Neural cell (in vitro differentiated cells): ENCODE data around the gene DGKD. TPM values are rescaled to one million over a fixed set of nuclear protein-coding genes. Genes with fewer than 3 reads are reported as not detected.

Experiments
- H2AFZ ChIP-seq: fragments of 200-600, 300-800 bp; sonication (generic), shearing (Covaris generic); 2 replicates; pipeline ENCODE4 v1.6.0; 2014; ENCODE audit warnings: low read depth, mild to moderate bottlenecking, antibody characterized with exemption, low read length, moderate library complexity
- H3F3A ChIP-seq: fragments of 200-600 bp; shearing (Covaris generic); 2 replicates; pipeline ENCODE4 v1.6.1; 2016; ENCODE audit warnings: mild to moderate bottlenecking, moderate library complexity, mixed read lengths, antibody characterized with exemption, low read length; ENCODE audit not compliant: insufficient read depth, poor library complexity, severe bottlenecking
- H3K27ac ChIP-seq: fragments of 200-600, 300-800 bp; sonication (generic), shearing (Covaris generic); 2 replicates; pipeline ENCODE4 v1.5.1; 2014; ENCODE audit warnings: mild to moderate bottlenecking, low read length, moderate library complexity
- H3K27me3 ChIP-seq: fragments of 300-800, 200-600 bp; sonication (generic), shearing (Covaris generic); 2 replicates; pipeline ENCODE4 v1.6.0; 2014; ENCODE audit warnings: mild to moderate bottlenecking, low read depth, low read length, moderate library complexity; ENCODE audit not compliant: insufficient read depth
- H3K36me3 ChIP-seq: fragments of 300-800, 200-600 bp; sonication (generic), shearing (Covaris generic); 2 replicates; pipeline ENCODE4 v1.5.1; 2014; ENCODE audit warnings: mild to moderate bottlenecking, antibody characterized with exemption, low read length, moderate library complexity; ENCODE audit not compliant: insufficient read depth
- H3K4me2 ChIP-seq: fragments of 300-800, 200-600 bp; sonication (generic), shearing (Covaris generic); 2 replicates; pipeline ENCODE4 v1.6.0; 2014; ENCODE audit warnings: mild to moderate bottlenecking, low read length
- H3K4me3 ChIP-seq: fragments of 300-800, 200-600 bp; sonication (generic), shearing (Covaris generic); 2 replicates; pipeline ENCODE4 v1.5.1; 2014; ENCODE audit warnings: mild to moderate bottlenecking, low read length, moderate library complexity
- H3K79me2 ChIP-seq: fragments of 200-600 bp; shearing (Covaris generic); replicated peaks from 2 replicates; pipeline ENCODE4 v1.6.0; 2014; ENCODE audit warnings: mild to moderate bottlenecking, low read length, moderate library complexity; ENCODE audit not compliant: insufficient read depth
- H3K9ac ChIP-seq: fragments of 300-800, 200-600 bp; sonication (generic), shearing (Covaris generic); 2 replicates; pipeline ENCODE4 v1.6.1; 2016; ENCODE audit warnings: mild to moderate bottlenecking, low read length, mixed read lengths
- H3K9me2 ChIP-seq: fragments of 200-600 bp; shearing (Covaris generic); 2 replicates; pipeline ENCODE4 v1.6.1; 2016; ENCODE audit warnings: mild to moderate bottlenecking, low read length, mixed read lengths; ENCODE audit not compliant: insufficient read depth
- H3K9me3 ChIP-seq: fragments of 200-600, 300-800 bp; sonication (generic), shearing (Covaris generic); 2 replicates; pipeline ENCODE4 v1.6.1; 2016; ENCODE audit warnings: mild to moderate bottlenecking, mixed run types, low read length, moderate library complexity, mixed read lengths
- H4K20me1 ChIP-seq: fragments of 200-600 bp; shearing (Covaris generic); 2 replicates; pipeline ENCODE4 v1.6.1; 2016; ENCODE audit warnings: mild to moderate bottlenecking, mixed run types; ENCODE audit not compliant: insufficient read depth
- CTCF ChIP-seq: fragments of 450-650 bp; IDR thresholded peaks from 2 replicates; pipeline ENCODE4 v1.5.1; 2014; ENCODE audit warnings: antibody characterized with exemption, mild to moderate bottlenecking, moderate library complexity; ENCODE audit not compliant: poor library complexity, severe bottlenecking
- EP300 ChIP-seq: fragments of 450-650 bp; conservative IDR thresholded peaks from 2 replicates; pipeline ENCODE4 v1.6.1; 2014; ENCODE audit warnings: antibody characterized with exemption, mild to moderate bottlenecking, moderate library complexity; ENCODE audit not compliant: poor library complexity, severe bottlenecking
- EZH2 ChIP-seq: fragments of 200-600, 300-800 bp; shearing (Covaris generic), sonication (generic); IDR thresholded peaks from 2 replicates; pipeline ENCODE4 v1.6.1; 2014; ENCODE audit warnings: antibody characterized with exemption, low read length, borderline replicate concordance, mild to moderate bottlenecking; ENCODE audit not compliant: insufficient read depth, poor library complexity, severe bottlenecking
- MXI1 ChIP-seq: fragments of 450-650 bp; conservative IDR thresholded peaks from 2 replicates; pipeline ENCODE4 v1.6.1; 2014; ENCODE audit warnings: antibody characterized with exemption, mild to moderate bottlenecking; ENCODE audit not compliant: poor library complexity, severe bottlenecking
- POLR2AphosphoS5 ChIP-seq: IDR thresholded peaks from 2 replicates; pipeline ENCODE4 v1.6.1; 2012
- RAD21 ChIP-seq: fragments of 450-650 bp; conservative IDR thresholded peaks from 2 replicates; pipeline ENCODE4 v1.6.1; 2014; ENCODE audit warnings: antibody characterized with exemption, mild to moderate bottlenecking, moderate library complexity
- REST ChIP-seq: IDR thresholded peaks from 2 replicates; pipeline ENCODE4 v1.6.1; 2012; ENCODE audit warnings: borderline replicate concordance
- SMC3 ChIP-seq: fragments of 450-650 bp; conservative IDR thresholded peaks from 2 replicates; pipeline ENCODE4 v1.6.1; 2014; ENCODE audit warnings: antibody characterized with exemption, mild to moderate bottlenecking, moderate library complexity; ENCODE audit not compliant: poor library complexity
- TAF1 ChIP-seq: IDR thresholded peaks from 2 replicates; pipeline ENCODE4 v1.6.1; 2012; ENCODE audit warnings: low read depth
- polyA plus RNA-seq: library from polyadenylated mRNA; depleted of rRNA; stranded (reverse); fragments of >200 nt; gene quantifications from 2 replicates; pipeline ENCODE4 v1.2.3, GENCODE V29; 2014

DGKD gene
- polyA plus RNA-seq, 1 donor from 2014 or later, result 36.4 TPM

- Histone ChIP-seq H3F3A (no peaks in the 10 kb centered on the region), H3K27ac (no peak overlapping the region), H2AFZ (no peak overlapping the region), H3K79me2 (no peaks in the 10 kb centered on the region), H3K9me2 (no peaks in the 10 kb centered on the region), H3K9ac (no peak overlapping the region), H3K27me3 (no peaks in the 10 kb centered on the region), H4K20me1 (no peaks in the 10 kb centered on the region), H3K36me3 (peaks cover 11% of the 10 kb centered on the region), H3K4me2 (no peak overlapping the region), H3K9me3 (no peaks in the 10 kb centered on the region), H3K4me3 (no peak overlapping the region)
- no peak for TF ChIP-seq EZH2
- no peak for TF ChIP-seq SMC3
- no peak for TF ChIP-seq CTCF
- TF ChIP-seq EP300, result no peak
- no peak for TF ChIP-seq REST
- TF ChIP-seq MXI1, result no peak
- TF ChIP-seq TAF1, result no peak
- no peak for TF ChIP-seq POLR2AphosphoS5
- no peak for TF ChIP-seq RAD21
These were observed 135.4 kb downstream of the DGKD start for GRCh38 chr2:233489666-233490065.

- H3K9me3 ChIP-seq, result no peaks in the 10 kb centered on the region
- no peak overlapping the region for H3K4me2 ChIP-seq
- no peaks in the 10 kb centered on the region for H3K79me2 ChIP-seq
- peaks cover 11% of the 10 kb centered on the region for H3K36me3 ChIP-seq
- no peaks in the 10 kb centered on the region for H4K20me1 ChIP-seq
- H3F3A ChIP-seq, result no peaks in the 10 kb centered on the region
- H3K4me3 ChIP-seq, result no peak overlapping the region
- H3K9me2 ChIP-seq, result no peaks in the 10 kb centered on the region
- no peaks in the 10 kb centered on the region for H3K27me3 ChIP-seq
- no peak overlapping the region for H3K9ac ChIP-seq
- TF ChIP-seq RAD21, result no peak
- TF ChIP-seq CTCF, result no peak
- TF ChIP-seq EP300, result no peak
- no peak for TF ChIP-seq SMC3
- no peak for TF ChIP-seq REST
- no peak for TF ChIP-seq EZH2
- TF ChIP-seq MXI1, result no peak
- no peak for TF ChIP-seq TAF1
- TF ChIP-seq POLR2AphosphoS5, result no peak
- no peak overlapping the region for H3K27ac ChIP-seq
- no peak overlapping the region for H2AFZ ChIP-seq
These were observed 136.5 kb downstream of the DGKD start for GRCh38 chr2:233490831-233491230.
